GM12878 (cell line): ENCODE results near the gene FAM227A. TPM values are rescaled to one million over a fixed set of nuclear protein-coding genes. Genes with fewer than 3 reads are reported as not detected.

Experiments
- BMI1 ChIP-seq: fragments of 450-650 bp; IDR thresholded peaks from 2 replicates; pipeline ENCODE4 v1.6.1; 2016; ENCODE audit warnings: mild to moderate bottlenecking, moderate library complexity, borderline replicate concordance
- CEBPZ ChIP-seq: fragments of 150-350 bp; IDR thresholded peaks from 2 replicates; pipeline ENCODE4 v1.6.1; 2016; ENCODE audit warnings: low read depth, low read length
- CHD1 ChIP-seq: IDR thresholded peaks from 2 replicates; pipeline ENCODE4 v1.6.1; 2012; ENCODE audit warnings: low read depth, low read length, improper control_type of control experiment
- E4F1 ChIP-seq: fragments of 450-650 bp; IDR thresholded peaks from 2 replicates; pipeline ENCODE4 v1.6.1; 2018; ENCODE audit warnings: borderline replicate concordance, mild to moderate bottlenecking; ENCODE audit not compliant: partially characterized antibody
- ELK1 ChIP-seq: IDR thresholded peaks from 2 replicates; pipeline ENCODE4 v1.6.1; 2012; ENCODE audit warnings: low read depth, low read length, improper control_type of control experiment
- MYB ChIP-seq: fragments of 150-350 bp; IDR thresholded peaks from 2 replicates; pipeline ENCODE4 v1.6.1; 2014; ENCODE audit warnings: mild to moderate bottlenecking, low read depth, low read length, borderline replicate concordance
- NFXL1 ChIP-seq: fragments of 450-650 bp; IDR thresholded peaks from 2 replicates; pipeline ENCODE4 v1.6.1; 2017; ENCODE audit warnings: antibody characterized with exemption, mild to moderate bottlenecking, borderline replicate concordance
- RAD21 ChIP-seq: IDR thresholded peaks from 2 replicates; pipeline ENCODE4 v1.6.1; 2011; ENCODE audit warnings: mild to moderate bottlenecking, low read depth, low read length, moderate library complexity; ENCODE audit not compliant: insufficient read depth
- SUZ12 ChIP-seq: fragments of 200-600 bp; sonication (generic); IDR thresholded peaks from one replicate; pipeline ENCODE4 v1.6.1; 2018; ENCODE audit warnings: antibody characterized with exemption, mild to moderate bottlenecking; ENCODE audit not compliant: unreplicated experiment
- TCF3 ChIP-seq: IDR thresholded peaks from 2 replicates; pipeline ENCODE4 v1.6.1; 2012; ENCODE audit warnings: low read depth, mild to moderate bottlenecking, low read length, borderline replicate concordance; ENCODE audit not compliant: insufficient read depth
- TCF7 ChIP-seq: IDR thresholded peaks from 2 replicates; pipeline ENCODE4 v1.6.1; 2014; ENCODE audit warnings: antibody characterized with exemption, borderline replicate concordance
- polyA plus RNA-seq, 11 experiments: library from polyadenylated mRNA; depleted of rRNA in 4 of 11; unstranded in 6 of 11; stranded (reverse) in 5 of 11; fragments of >200 nt; fragmentation: Nextera tagmentation in 4 of 11; fragmentation: Illumina TruSeq in 1 of 11; extraction: Ambion mirVana in 4 of 11; extraction: Trizol in 1 of 11; gene quantifications; 1 replicate in 1 of 11; 2 replicates in 10 of 11; pipeline versions ENCODE4 v1.2.1 to v1.2.3, GENCODE V29; 2011 to 2016; ENCODE audit warnings: inconsistent platforms in 2 of 11, missing spikeins in 2 of 11, low read depth in 1 of 11
- total RNA-seq, 4 experiments: library from RNA; depleted of rRNA in 3 of 4; stranded (reverse); fragments of >200 nt in 3 of 4; fragmentation: Illumina TruSeq in 1 of 4; extraction: Trizol in 1 of 4; gene quantifications; 2 replicates each; pipeline versions ENCODE4 v1.2.1 to v1.2.3, GENCODE V29; 2013 to 2021
- TF ChIP-seq, protein P1 (sequence below): IDR thresholded peaks from 2 replicates; pipeline ENCODE4 v1.6.1; 2012; ENCODE audit warnings: mild to moderate bottlenecking, low read depth, low read length
- TF ChIP-seq, protein P2 (sequence below): fragments of 450-650 bp; IDR thresholded peaks from 2 replicates; pipeline ENCODE4 v1.6.1; 2016; ENCODE audit warnings: mild to moderate bottlenecking
- TF ChIP-seq, protein P3 (sequence below): fragments of 450-650 bp; IDR thresholded peaks from 2 replicates; pipeline ENCODE4 v1.6.1; 2017; ENCODE audit warnings: low read depth, mild to moderate bottlenecking, moderate library complexity

Gene FAM227A
- total and polyA plus RNA-seq, 10 of the 15 experiments (the other 5 are each of a cell fraction or from before 2014, with no cell fraction given) = 0.02 to 0.59 (median 0.25) TPM

- peak; percentile 73 for TF ChIP-seq CEBPZ
- no peak for TF ChIP-seq NFXL1
- TF ChIP-seq, protein P1, sequence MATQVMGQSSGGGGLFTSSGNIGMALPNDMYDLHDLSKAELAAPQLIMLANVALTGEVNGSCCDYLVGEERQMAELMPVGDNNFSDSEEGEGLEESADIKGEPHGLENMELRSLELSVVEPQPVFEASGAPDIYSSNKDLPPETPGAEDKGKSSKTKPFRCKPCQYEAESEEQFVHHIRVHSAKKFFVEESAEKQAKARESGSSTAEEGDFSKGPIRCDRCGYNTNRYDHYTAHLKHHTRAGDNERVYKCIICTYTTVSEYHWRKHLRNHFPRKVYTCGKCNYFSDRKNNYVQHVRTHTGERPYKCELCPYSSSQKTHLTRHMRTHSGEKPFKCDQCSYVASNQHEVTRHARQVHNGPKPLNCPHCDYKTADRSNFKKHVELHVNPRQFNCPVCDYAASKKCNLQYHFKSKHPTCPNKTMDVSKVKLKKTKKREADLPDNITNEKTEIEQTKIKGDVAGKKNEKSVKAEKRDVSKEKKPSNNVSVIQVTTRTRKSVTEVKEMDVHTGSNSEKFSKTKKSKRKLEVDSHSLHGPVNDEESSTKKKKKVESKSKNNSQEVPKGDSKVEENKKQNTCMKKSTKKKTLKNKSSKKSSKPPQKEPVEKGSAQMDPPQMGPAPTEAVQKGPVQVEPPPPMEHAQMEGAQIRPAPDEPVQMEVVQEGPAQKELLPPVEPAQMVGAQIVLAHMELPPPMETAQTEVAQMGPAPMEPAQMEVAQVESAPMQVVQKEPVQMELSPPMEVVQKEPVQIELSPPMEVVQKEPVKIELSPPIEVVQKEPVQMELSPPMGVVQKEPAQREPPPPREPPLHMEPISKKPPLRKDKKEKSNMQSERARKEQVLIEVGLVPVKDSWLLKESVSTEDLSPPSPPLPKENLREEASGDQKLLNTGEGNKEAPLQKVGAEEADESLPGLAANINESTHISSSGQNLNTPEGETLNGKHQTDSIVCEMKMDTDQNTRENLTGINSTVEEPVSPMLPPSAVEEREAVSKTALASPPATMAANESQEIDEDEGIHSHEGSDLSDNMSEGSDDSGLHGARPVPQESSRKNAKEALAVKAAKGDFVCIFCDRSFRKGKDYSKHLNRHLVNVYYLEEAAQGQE = no peak
- 0 out of 2 replicates have a peak, but pooled peaks have one; percentile 69 for TF ChIP-seq CHD1
- no peak for TF ChIP-seq BMI1
- TF ChIP-seq MYB = no peak
- no peak for TF ChIP-seq RAD21
- TF ChIP-seq, protein P2, sequence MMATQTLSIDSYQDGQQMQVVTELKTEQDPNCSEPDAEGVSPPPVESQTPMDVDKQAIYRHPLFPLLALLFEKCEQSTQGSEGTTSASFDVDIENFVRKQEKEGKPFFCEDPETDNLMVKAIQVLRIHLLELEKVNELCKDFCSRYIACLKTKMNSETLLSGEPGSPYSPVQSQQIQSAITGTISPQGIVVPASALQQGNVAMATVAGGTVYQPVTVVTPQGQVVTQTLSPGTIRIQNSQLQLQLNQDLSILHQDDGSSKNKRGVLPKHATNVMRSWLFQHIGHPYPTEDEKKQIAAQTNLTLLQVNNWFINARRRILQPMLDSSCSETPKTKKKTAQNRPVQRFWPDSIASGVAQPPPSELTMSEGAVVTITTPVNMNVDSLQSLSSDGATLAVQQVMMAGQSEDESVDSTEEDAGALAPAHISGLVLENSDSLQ = peak; percentile 100
- no peak for TF ChIP-seq E4F1
- TF ChIP-seq SUZ12 = no peak
- no peak for TF ChIP-seq ELK1
- TF ChIP-seq, protein P3, sequence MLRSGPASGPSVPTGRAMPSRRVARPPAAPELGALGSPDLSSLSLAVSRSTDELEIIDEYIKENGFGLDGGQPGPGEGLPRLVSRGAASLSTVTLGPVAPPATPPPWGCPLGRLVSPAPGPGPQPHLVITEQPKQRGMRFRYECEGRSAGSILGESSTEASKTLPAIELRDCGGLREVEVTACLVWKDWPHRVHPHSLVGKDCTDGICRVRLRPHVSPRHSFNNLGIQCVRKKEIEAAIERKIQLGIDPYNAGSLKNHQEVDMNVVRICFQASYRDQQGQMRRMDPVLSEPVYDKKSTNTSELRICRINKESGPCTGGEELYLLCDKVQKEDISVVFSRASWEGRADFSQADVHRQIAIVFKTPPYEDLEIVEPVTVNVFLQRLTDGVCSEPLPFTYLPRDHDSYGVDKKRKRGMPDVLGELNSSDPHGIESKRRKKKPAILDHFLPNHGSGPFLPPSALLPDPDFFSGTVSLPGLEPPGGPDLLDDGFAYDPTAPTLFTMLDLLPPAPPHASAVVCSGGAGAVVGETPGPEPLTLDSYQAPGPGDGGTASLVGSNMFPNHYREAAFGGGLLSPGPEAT = peak; percentile 56; the same call in 1 of the 2 replicates
- no peak for TF ChIP-seq TCF7
- no peak for TF ChIP-seq TCF3
These were observed 49.3 kb upstream of the FAM227A start, which contains the start of gene GTPBP1 (continued) for GRCh38 chr22:38705235-38706100.
